ENCODE measurements around the gene EYA2.

EYA2 gene

GRCh38 chr20:47154089-47154488 is 259.4 kb downstream of the EYA2 start:
- DNase-seq (ENCODE audit: low spot score in 2 of 2) (no peak), ATAC-seq (replicated peaks; ENCODE audit: extremely low read depth, poor library complexity, severe bottlenecking) (no peak)
- Mint-ChIP-seq H3K9me3 (no peaks in the 10 kb centered on the region), H3K4me3 (no peak overlapping the region), H3K27ac (ENCODE audit: low read depth) (no peak overlapping the region), H3K4me1 (no peaks in the 10 kb centered on the region), H3K36me3 (ENCODE audit: insufficient read depth) (peaks cover 1% of the 10 kb centered on the region), H3K27me3 (peaks cover 45% of the 10 kb centered on the region)

GRCh38 chr20:47156301-47157137 is 261.9 kb downstream of the EYA2 start:
- no peak for DNase-seq (ENCODE audit: low spot score in 2 of 2)
- H3K27ac Mint-ChIP-seq (ENCODE audit: low read depth): no peak overlapping the region
- no peak for ATAC-seq (replicated peaks; ENCODE audit: extremely low read depth, poor library complexity, severe bottlenecking)
- no peaks in the 10 kb centered on the region for H3K9me3 Mint-ChIP-seq
- no peak overlapping the region for H3K4me3 Mint-ChIP-seq
- H3K27me3 Mint-ChIP-seq: peaks cover 43% of the 10 kb centered on the region
- peaks cover 1% of the 10 kb centered on the region for H3K36me3 Mint-ChIP-seq (ENCODE audit: insufficient read depth)
- H3K4me1 Mint-ChIP-seq: no peaks in the 10 kb centered on the region

- H3K27ac Mint-ChIP-seq (ENCODE audit: low read depth): no peak overlapping the region
- ATAC-seq (replicated peaks; ENCODE audit: extremely low read depth, poor library complexity, severe bottlenecking) (no peak), DNase-seq (ENCODE audit: low spot score in 2 of 2) (no peak)
- no peaks in the 10 kb centered on the region for H3K9me3 Mint-ChIP-seq
- H3K4me1 Mint-ChIP-seq: no peaks in the 10 kb centered on the region
- H3K36me3 Mint-ChIP-seq (ENCODE audit: insufficient read depth): peaks cover 1% of the 10 kb centered on the region
- no peak overlapping the region for H3K4me3 Mint-ChIP-seq
- peaks cover 30% of the 10 kb centered on the region for H3K27me3 Mint-ChIP-seq
Observed at GRCh38 chr20:47159166-47159565, 264.5 kb downstream of the EYA2 start.

GRCh38 chr20:47160240-47160639 is 265.6 kb downstream of the EYA2 start:
- H3K27ac Mint-ChIP-seq (ENCODE audit: low read depth): no peak overlapping the region
- H3K27me3 Mint-ChIP-seq: peaks cover 24% of the 10 kb centered on the region
- DNase-seq (ENCODE audit: low spot score in 2 of 2) (no peak), ATAC-seq (replicated peaks; ENCODE audit: extremely low read depth, poor library complexity, severe bottlenecking) (no peak)
- no peaks in the 10 kb centered on the region for H3K9me3 Mint-ChIP-seq
- no peak overlapping the region for H3K4me3 Mint-ChIP-seq
- H3K4me1 Mint-ChIP-seq: no peaks in the 10 kb centered on the region
- H3K36me3 Mint-ChIP-seq (ENCODE audit: insufficient read depth): peaks cover 1% of the 10 kb centered on the region

- H3K4me3 Mint-ChIP-seq: no peak overlapping the region
- H3K9me3 Mint-ChIP-seq: no peaks in the 10 kb centered on the region
- H3K36me3 Mint-ChIP-seq (ENCODE audit: insufficient read depth): peaks cover 1% of the 10 kb centered on the region
- no peak for DNase-seq (ENCODE audit: low spot score in 2 of 2)
- ATAC-seq (replicated peaks; ENCODE audit: extremely low read depth, poor library complexity, severe bottlenecking): no peak
- H3K27ac Mint-ChIP-seq (ENCODE audit: low read depth): no peak overlapping the region
- peaks cover 24% of the 10 kb centered on the region for H3K27me3 Mint-ChIP-seq
- no peaks in the 10 kb centered on the region for H3K4me1 Mint-ChIP-seq
Observed at GRCh38 chr20:47160992-47161391, 266.3 kb downstream of the EYA2 start.

GRCh38 chr20:47161411-47161810 is 266.8 kb downstream of the EYA2 start:
- Mint-ChIP-seq H3K27ac (ENCODE audit: low read depth) (no peak overlapping the region), H3K36me3 (ENCODE audit: insufficient read depth) (peaks cover 1% of the 10 kb centered on the region), H3K4me1 (no peaks in the 10 kb centered on the region), H3K4me3 (no peak overlapping the region), H3K9me3 (no peaks in the 10 kb centered on the region), H3K27me3 (peaks cover 24% of the 10 kb centered on the region)
- ATAC-seq (replicated peaks; ENCODE audit: extremely low read depth, poor library complexity, severe bottlenecking) (no peak), DNase-seq (ENCODE audit: low spot score in 2 of 2) (no peak)

- no peak overlapping the region for H3K4me3 Mint-ChIP-seq
- no peaks in the 10 kb centered on the region for H3K4me1 Mint-ChIP-seq
- no peak for DNase-seq (ENCODE audit: low spot score in 2 of 2)
- H3K27ac Mint-ChIP-seq (ENCODE audit: low read depth): no peak overlapping the region
- no peaks in the 10 kb centered on the region for H3K36me3 Mint-ChIP-seq (ENCODE audit: insufficient read depth)
- no peaks in the 10 kb centered on the region for H3K9me3 Mint-ChIP-seq
- ATAC-seq (replicated peaks; ENCODE audit: extremely low read depth, poor library complexity, severe bottlenecking): no peak
- peaks cover 34% of the 10 kb centered on the region for H3K27me3 Mint-ChIP-seq
Observed at GRCh38 chr20:47164140-47164539, 269.5 kb downstream of the EYA2 start.

GRCh38 chr20:47165376-47165865 is 270.8 kb downstream of the EYA2 start:
- H3K4me3 Mint-ChIP-seq: no peak overlapping the region
- peaks cover 30% of the 10 kb centered on the region for H3K27me3 Mint-ChIP-seq
- no peak for ATAC-seq (replicated peaks; ENCODE audit: extremely low read depth, poor library complexity, severe bottlenecking)
- no peak overlapping the region for H3K27ac Mint-ChIP-seq (ENCODE audit: low read depth)
- H3K36me3 Mint-ChIP-seq (ENCODE audit: insufficient read depth): no peaks in the 10 kb centered on the region
- DNase-seq (ENCODE audit: low spot score in 2 of 2): no peak
- no peaks in the 10 kb centered on the region for H3K4me1 Mint-ChIP-seq
- H3K9me3 Mint-ChIP-seq: no peaks in the 10 kb centered on the region

GRCh38 chr20:47167846-47168245 is 273.2 kb downstream of the EYA2 start:
- no peaks in the 10 kb centered on the region for H3K36me3 Mint-ChIP-seq (ENCODE audit: insufficient read depth)
- no peaks in the 10 kb centered on the region for H3K9me3 Mint-ChIP-seq
- no peak for DNase-seq (ENCODE audit: low spot score in 2 of 2)
- H3K4me1 Mint-ChIP-seq: no peaks in the 10 kb centered on the region
- H3K27ac Mint-ChIP-seq (ENCODE audit: low read depth): no peak overlapping the region
- ATAC-seq (replicated peaks; ENCODE audit: extremely low read depth, poor library complexity, severe bottlenecking): no peak
- no peak overlapping the region for H3K4me3 Mint-ChIP-seq
- H3K27me3 Mint-ChIP-seq: peaks cover 51% of the 10 kb centered on the region

- H3K9me3 Mint-ChIP-seq: no peaks in the 10 kb centered on the region
- ATAC-seq (replicated peaks; ENCODE audit: extremely low read depth, poor library complexity, severe bottlenecking) (no peak), DNase-seq (ENCODE audit: low spot score in 2 of 2) (no peak)
- H3K4me3 Mint-ChIP-seq: no peak overlapping the region
- H3K27me3 Mint-ChIP-seq: peaks cover 58% of the 10 kb centered on the region
- H3K36me3 Mint-ChIP-seq (ENCODE audit: insufficient read depth): no peaks in the 10 kb centered on the region
- no peaks in the 10 kb centered on the region for H3K4me1 Mint-ChIP-seq
- H3K27ac Mint-ChIP-seq (ENCODE audit: low read depth): no peak overlapping the region
Observed at GRCh38 chr20:47172579-47172978, 277.9 kb downstream of the EYA2 start.

- Mint-ChIP-seq H3K27me3 (peaks cover 48% of the 10 kb centered on the region), H3K27ac (ENCODE audit: low read depth) (no peak overlapping the region), H3K36me3 (ENCODE audit: insufficient read depth) (no peaks in the 10 kb centered on the region), H3K9me3 (no peaks in the 10 kb centered on the region), H3K4me3 (no peak overlapping the region), H3K4me1 (no peaks in the 10 kb centered on the region)
- ATAC-seq (replicated peaks; ENCODE audit: extremely low read depth, poor library complexity, severe bottlenecking): no peak
- DNase-seq (ENCODE audit: low spot score in 2 of 2): no peak
Observed at GRCh38 chr20:47173596-47174216, 279.1 kb downstream of the EYA2 start.

- no peak for ATAC-seq (replicated peaks; ENCODE audit: extremely low read depth, poor library complexity, severe bottlenecking)
- H3K4me1 Mint-ChIP-seq: no peaks in the 10 kb centered on the region
- no peaks in the 10 kb centered on the region for H3K9me3 Mint-ChIP-seq
- no peaks in the 10 kb centered on the region for H3K36me3 Mint-ChIP-seq (ENCODE audit: insufficient read depth)
- H3K4me3 Mint-ChIP-seq: no peak overlapping the region
- H3K27me3 Mint-ChIP-seq: peaks cover 39% of the 10 kb centered on the region
- no peak for DNase-seq (ENCODE audit: low spot score in 2 of 2)
- no peak overlapping the region for H3K27ac Mint-ChIP-seq (ENCODE audit: low read depth)
Observed at GRCh38 chr20:47174456-47175243, 280.0 kb downstream of the EYA2 start.
